Hepatocyte (in vitro differentiated cells): ENCODE results near the gene MARS2.
"Not testable (repeated sequence)": the region's sequence is repeated elsewhere in the genome, so short reads cannot be mapped to it uniquely, and the experiment has no call there.

ENCODE experiments used
- CTCF ChIP-seq: fragments of 200-600 bp; sonication (generic); IDR thresholded peaks from 2 replicates; pipeline ENCODE4 v1.5.1; 2016; ENCODE audit warnings: antibody characterized with exemption, mild to moderate bottlenecking; ENCODE audit not compliant: poor library complexity
- EZH2 ChIP-seq: fragments of 200-600 bp; sonication (generic); IDR thresholded peaks from 2 replicates; pipeline ENCODE4 v1.6.1; 2016; ENCODE audit warnings: antibody characterized with exemption, mild to moderate bottlenecking, borderline replicate concordance
- EZH2phosphoT487 ChIP-seq: fragments of 200-600 bp; sonication (generic); IDR thresholded peaks from one replicate; pipeline ENCODE4 v1.6.1; 2018; ENCODE audit warnings: antibody characterized with exemption, mild to moderate bottlenecking, low read depth, moderate library complexity; ENCODE audit not compliant: unreplicated experiment, severe bottlenecking

- not testable (repeated sequence) for TF ChIP-seq CTCF, EZH2, EZH2phosphoT487
These were observed 9.2 kb upstream of the MARS2 start for GRCh38 chr2:197695971-197696370.
